Peyer's patch (tissue), 4 donors: ENCODE measurements around the gene XPC.

Experiments used
- POLR2A ChIP-seq, 2 donors: fragments of 450-650 bp; IDR thresholded peaks; one replicate each; pipeline ENCODE4 v1.5.1; 2017; ENCODE audit warnings: antibody characterized with exemption in 2 of 2, mild to moderate bottlenecking in 2 of 2, moderate library complexity in 2 of 2
- TF ChIP-seq, protein P1 (sequence below), 6 experiments: fragments of 450-650 bp in 4 of 6; fragments of 200-600 bp in 2 of 6; sonication (generic) in 1 of 6; IDR thresholded peaks; one replicate each; pipeline ENCODE4 v1.5.1; 2017 to 2019; ENCODE audit warnings: antibody characterized with exemption in 6 of 6, mild to moderate bottlenecking in 3 of 6, moderate library complexity in 1 of 6

DNA sequence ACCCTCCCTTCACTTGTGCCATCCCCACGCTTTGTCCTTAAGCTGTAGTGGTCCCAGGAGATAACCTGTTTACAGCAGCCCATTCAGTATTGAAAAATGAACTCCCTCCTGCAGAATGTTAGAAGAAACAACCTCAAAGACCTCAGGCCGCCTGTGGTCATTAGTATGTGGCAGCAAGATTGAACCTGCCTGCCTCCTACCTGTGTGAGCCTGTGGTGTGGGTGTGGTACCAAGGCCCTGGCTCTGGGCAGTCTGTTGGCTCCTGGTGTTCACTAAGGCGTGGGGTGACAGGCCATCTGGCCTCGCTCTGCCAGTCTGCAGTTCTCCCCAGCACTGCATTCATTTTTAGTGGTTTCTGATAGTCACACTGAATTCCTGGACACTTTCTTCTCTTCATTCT lies 21.2 kb upstream of the XPC start:
- TF ChIP-seq, protein P1, sequence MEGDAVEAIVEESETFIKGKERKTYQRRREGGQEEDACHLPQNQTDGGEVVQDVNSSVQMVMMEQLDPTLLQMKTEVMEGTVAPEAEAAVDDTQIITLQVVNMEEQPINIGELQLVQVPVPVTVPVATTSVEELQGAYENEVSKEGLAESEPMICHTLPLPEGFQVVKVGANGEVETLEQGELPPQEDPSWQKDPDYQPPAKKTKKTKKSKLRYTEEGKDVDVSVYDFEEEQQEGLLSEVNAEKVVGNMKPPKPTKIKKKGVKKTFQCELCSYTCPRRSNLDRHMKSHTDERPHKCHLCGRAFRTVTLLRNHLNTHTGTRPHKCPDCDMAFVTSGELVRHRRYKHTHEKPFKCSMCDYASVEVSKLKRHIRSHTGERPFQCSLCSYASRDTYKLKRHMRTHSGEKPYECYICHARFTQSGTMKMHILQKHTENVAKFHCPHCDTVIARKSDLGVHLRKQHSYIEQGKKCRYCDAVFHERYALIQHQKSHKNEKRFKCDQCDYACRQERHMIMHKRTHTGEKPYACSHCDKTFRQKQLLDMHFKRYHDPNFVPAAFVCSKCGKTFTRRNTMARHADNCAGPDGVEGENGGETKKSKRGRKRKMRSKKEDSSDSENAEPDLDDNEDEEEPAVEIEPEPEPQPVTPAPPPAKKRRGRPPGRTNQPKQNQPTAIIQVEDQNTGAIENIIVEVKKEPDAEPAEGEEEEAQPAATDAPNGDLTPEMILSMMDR (IDR thresholded peaks at IDR 0.05), result no peak
- TF ChIP-seq POLR2A (IDR thresholded peaks at IDR 0.05), result no peak
